ENCODE data around the gene HJV.

HJV gene

DNA sequence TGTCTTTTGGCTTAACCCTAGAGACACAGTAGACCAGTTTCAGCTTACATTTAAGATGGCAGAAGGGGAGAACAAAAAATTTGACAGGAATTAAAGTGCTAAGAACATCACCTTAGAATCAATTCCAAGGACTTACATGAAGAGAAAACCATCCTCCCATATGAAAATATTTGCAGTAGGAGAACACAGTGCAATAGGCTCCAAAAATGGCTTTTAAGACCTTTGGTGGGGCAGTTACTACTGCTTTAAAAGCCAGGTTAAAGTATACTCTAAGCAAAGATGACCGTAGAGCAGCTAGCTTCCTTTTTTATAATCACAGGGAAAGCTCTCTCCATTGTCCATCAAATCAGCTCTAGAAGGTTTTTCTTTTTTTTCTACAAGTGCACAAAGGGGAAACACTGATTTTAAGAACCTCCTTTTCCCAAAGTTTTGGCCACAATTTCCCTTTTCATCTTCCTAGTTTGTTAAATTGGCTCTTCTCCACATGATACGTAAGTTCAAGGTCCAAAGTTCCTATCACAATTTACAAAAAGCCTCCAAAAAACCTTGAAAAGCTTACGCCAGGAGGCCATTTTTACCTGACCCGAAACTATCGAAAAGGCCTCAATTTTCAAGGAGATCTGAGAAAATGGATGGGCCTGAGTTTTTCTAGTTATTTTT is 28.4 kb downstream of the HJV start:
- no peak for DNase-seq

DNA sequence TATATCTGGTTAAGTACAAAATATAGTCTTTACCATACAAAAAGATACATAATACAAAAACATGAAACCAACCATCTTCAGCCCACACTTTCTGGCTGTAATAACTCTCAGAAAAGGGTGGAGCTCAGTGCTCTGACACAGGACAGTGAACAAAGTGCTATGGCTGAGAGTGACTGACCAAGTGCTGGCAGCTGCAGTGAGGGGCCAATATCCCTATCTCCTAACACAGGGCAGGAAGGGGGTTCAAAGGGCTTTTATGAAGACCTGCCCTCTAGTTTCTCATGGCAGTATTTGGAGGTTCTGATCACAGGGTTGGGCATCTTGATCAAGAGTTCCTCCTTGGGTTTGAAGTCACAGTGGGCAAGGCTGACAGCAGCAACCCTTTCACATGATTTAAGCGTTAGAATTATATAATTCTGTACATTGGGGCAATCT is 29.0 kb downstream of the HJV start:
- DNase-seq = no peak

GRCh38 chr1:145991735-145992412 is 29.7 kb downstream of the HJV start:
- no peak for DNase-seq

DNA sequence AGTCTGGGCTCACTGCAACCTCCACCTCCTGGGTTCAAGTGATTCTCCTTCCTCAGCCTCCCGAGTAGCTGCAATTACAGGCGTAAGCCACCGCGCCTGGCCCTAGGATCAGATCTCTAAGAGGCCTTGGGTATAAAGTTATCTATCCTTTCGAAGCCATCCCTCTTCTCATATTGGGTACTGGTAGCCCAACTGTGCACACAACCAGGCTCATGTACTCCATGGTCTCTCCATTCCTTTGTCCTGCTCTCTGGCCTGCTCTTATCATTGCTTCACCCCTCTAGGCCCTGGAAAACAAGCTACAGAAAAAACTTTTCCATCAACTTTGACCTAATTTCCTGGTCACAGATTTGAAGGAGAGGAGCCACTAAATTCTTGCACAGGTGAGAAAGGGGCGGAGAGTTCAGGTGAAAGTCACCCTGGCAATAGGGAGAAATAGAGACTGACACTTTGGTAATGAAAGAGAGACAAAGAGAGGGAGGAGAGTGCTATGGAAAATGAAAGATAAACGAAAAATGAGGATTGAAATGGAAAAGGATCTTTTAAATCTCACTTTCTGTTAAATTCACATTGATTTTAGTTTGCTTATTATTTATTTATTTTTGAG is 31.2 kb downstream of the HJV start:
- DNase-seq = no peak

DNA sequence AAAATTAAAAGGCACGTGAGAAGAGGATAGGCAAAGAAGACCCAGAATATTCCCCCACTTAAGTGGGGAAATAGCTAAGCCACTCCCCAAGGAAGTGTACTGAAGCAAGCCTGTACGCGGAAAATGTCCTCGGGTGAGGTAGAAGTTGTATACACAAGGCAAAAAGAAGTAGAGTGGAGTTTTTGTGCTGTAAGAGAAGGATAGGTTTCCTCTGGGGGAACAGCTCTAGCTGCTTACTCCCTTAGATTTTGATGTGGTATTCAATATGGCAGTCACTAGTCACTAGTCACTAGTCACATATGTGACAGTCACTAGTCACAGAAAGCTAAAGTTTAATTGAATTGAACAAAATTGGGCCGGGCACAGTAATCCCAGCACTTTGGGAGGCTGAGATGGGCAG is 32.8 kb downstream of the HJV start:
- no peak for DNase-seq

DNA sequence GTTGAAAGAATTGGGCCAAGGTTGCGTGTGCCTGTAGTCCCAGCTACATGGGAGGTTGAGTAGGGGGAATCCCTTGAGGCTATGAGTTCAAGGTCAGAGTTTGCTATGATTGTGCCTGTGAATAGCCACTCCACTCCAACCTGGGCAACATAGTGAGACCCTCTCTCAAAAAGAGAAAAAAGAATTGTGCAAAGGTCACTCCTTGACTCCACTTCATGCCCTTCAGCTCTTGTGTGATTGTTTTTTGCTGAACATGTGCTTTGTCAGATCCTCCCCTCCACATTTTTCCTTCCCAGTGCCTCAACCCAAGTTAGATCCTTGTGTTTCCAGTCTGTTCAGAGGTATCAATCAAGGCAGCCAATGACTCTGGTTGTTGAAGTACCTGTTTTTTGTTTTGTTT is 33.6 kb downstream of the HJV start:
- no peak for DNase-seq

GRCh38 chr1:145986551-145986950 is 35.0 kb downstream of the HJV start:
- no peak for DNase-seq

DNA sequence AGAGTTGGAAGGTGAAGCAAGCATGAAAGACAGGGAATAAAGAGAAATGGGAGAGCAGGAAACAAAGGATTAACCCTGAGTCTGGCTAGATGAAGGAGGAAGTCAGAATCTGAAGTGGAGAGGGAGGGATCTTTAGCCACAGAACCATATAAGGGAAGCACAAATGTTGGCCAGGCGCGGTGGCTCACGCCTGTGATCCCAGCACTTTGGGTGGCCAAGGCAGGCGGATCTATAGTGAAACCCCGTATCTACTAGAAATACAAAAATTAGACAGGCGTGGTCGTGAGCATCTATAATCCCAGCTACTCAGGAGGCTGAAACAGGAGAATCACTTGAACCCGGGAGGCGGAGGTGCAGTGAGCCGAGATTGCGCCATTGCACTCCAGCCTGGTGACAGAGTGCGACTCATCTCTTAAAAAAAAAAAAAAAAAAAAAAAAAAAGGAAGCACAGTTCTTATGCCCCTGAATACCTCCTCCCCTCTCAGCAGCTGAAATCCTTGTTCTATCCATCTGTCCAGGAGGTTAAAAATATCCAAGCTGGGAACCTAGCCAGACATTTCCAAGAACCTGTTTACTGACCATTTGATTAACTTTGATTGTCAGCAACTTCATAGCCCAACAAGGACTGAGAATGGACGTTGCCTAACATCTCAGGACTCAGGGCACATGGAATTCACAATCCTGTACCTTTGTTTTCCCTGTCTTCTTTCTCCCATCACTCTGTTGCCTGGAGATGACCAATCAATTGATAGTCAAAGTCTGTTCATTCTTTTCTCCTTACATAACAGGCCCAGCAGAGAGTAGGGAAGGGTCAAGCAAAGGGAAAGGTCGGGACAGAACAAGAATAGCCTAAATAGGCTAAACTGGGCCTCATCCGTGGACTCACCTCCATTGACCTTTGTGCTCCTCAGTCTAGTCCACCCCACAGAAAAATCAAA is 35.8 kb downstream of the HJV start:
- no peak for DNase-seq

DNA sequence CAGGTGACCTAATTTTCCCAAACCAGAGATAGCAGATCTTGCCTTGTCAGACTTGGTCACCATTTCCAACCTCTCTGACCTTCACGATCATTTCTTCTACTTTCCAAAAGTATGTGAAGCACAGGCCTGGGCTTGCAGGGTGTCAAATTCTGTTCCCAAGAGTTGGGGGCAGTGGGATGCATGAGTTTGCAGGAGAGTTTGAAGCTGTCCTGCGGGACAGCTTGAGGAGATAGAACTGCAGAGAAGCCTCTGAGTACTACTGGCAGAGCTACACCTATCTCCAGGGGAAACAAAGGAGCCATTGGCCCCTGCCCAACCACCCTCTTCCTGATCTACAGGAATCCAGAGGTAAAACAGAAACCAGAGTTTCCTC is 36.4 kb downstream of the HJV start:
- no peak for DNase-seq

- no peak for DNase-seq
Measured at GRCh38 chr1:145983960-145984830, 37.3 kb downstream of the HJV start.

DNA sequence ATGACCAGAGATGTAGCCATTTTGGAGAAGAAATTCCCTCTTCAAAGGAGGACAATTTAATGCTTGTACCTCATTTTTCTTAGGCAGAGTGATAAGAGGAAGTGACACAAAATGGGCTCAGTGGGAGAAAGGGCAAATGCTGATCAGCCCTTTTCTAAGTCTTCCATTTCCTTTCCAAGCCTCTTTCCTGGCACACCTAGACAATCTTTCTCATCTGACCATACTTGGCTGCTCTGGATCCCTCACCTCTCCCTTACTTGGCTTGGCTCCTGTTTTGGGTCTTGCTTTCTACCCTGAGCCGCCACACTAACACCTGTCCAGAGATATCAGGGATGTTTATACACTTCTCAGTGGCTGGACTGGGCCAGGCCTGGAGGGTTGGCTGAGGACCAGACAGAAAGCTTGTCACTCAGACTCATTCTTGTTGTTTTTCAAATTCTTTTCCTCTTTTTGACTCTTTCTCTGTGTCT is 38.3 kb downstream of the HJV start:
- DNase-seq = no peak

- no peak for DNase-seq
Measured at GRCh38 chr1:145982010-145982723, 39.4 kb downstream of the HJV start.

DNA sequence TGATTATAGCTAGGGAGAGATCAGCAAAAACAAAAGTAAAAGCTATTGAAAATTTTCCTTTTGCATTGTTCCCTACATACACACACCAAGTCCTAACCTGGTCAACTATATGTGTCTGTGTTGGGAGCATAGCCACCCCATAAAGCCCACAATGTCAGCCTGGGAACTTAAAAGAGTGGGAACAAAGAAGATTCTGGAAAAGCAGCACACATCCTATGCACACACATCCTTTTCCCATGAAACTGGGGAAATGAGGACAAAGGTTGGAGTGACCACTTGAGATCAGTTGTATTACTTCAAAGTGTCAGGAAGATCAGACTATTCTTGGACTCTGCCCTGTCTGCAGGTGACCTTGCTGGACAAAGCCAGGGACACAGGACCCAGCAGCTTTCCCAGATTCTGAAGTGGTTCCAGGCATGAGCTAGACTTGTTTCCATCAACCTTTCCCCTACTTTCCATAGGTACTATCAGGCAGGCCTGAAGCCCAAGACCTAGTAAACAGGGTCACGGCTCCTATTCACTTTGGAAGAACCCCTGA is 41.0 kb downstream of the HJV start:
- DNase-seq = no peak

GRCh38 chr1:145979746-145980456 is 41.6 kb downstream of the HJV start:
- DNase-seq = no peak

DNA sequence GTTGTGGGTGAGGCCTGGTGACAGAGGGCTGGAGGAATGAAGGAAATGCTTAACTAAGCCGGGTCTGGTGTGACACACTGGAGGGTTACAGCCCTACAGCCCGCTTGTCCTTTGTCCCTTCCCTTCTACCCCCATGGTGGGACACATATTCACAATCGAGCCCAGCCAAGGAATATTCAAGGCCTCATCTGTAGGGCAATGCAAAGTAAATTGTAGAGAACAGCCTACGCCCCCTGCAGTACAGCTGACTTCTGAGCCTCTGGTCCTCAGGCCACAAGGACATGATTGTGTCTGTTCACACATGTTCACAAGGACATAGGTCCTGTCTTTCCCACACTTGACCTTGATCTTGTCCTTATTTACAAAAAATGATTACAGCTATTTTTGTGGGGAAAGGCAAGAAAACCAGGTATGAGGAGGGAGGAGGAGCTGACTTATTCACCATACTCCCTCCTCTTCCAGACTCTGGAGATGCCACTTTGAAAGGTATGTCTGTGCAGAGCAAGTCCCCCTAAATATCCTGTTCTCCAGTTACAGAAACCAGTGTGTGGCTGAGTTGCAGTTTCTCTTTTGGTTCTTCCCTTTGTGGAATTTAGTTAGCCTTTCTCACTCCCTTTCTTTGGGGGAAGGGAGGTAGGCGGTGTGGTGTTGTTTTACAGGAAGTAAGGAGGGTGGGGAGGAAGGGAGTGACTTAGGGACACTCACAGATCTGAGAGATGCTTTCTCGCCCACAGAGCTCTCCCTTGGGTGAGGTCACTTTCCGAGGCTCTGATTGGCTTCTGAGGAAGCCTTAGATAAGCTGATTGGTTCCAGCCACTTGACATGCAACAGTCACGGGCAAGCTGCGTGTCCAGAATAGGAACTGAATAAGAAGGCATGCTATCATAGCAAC is 42.4 kb downstream of the HJV start:
- peak; percentile 87 for DNase-seq

DNA sequence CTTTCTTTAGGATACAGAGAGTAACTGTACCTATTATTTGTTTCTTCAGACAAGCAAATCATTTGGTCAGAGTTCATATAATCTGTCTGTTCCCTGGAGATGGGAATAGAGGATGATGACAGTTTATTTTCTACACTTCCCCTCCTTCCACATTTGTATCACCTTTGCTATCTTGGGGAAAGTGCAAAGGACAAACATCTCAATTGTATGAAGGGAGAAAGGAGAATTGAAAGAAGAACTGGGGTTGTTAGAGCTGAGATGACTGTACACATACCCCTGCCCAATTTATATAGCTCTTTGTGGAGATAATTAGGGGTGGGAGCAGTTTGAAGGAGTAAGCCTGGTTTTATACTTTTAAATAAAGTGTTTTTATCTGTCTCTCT is 43.1 kb downstream of the HJV start:
- no peak for DNase-seq

GRCh38 chr1:145977486-145978470 is 43.8 kb downstream of the HJV start:
- DNase-seq = peak; percentile 77

- no peak for DNase-seq
Measured at GRCh38 chr1:145977016-145977415, 44.5 kb downstream of the HJV start.

Data from stimulated activated CD4-positive, alpha-beta T cell treated with anti-CD3 and anti-CD28 coated beads, Interleukin-4, amount 100 ng/mL, for 24 hours (primary cell).